Neural progenitor cell (in vitro differentiated cells): ENCODE measurements around the gene ZNF586.

Experiments used
- EZH2 ChIP-seq: fragments of 200-600 bp; sonication (generic); IDR thresholded peaks from 2 replicates; pipeline ENCODE4 v1.6.1; 2017; ENCODE audit warnings: antibody characterized with exemption, mild to moderate bottlenecking, moderate library complexity
- EZH2phosphoT487 ChIP-seq: fragments of 200-600 bp; sonication (generic); IDR thresholded peaks from 2 replicates; pipeline ENCODE4 v1.6.1; 2017; ENCODE audit warnings: antibody characterized with exemption
- TF ChIP-seq, protein P1 (sequence below): fragments of 200-600 bp; sonication (generic); IDR thresholded peaks from 2 replicates; pipeline ENCODE4 v1.5.1; 2017; ENCODE audit warnings: antibody characterized with exemption, mild to moderate bottlenecking

DNA sequence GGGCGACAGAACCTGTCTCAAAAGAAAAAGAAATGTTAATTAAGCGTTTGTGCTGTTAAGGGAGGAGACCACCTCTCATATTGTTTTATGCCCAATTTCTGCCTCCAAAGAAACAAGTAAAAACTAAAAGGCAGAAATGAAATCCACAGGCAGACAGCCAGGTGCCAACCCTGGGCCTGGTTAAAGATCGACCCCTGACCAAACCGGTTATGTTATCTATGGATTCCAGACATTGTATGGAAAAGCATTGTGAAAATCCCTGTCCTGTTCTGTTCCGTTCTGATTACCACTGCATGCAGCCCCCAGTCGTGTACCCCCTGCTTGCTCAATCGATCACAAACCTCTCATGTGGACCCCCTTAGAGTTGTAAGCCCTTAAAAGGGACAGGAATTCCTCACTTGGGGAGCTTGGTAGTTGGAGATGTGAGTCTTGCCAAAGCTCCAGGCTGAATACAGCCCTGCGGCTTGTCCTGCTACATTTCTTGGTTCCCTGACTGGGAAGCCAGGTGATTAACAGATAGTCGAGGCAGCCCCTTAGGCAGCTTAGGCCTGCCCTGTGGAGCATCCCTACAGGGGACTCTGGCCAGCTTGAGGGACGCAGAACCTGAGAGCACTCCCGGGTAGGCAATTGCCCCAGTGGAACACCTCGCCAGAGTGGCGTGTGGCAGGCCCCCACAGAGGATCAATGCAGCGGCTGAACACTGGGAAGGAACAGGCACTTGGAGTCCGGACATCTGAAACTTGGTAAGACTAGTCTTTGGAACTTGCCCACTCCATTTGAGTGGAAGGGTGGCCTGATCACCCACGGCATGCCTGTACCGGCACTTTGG lies 46.0 kb downstream of the ZNF586 start:
- TF ChIP-seq, protein P1, sequence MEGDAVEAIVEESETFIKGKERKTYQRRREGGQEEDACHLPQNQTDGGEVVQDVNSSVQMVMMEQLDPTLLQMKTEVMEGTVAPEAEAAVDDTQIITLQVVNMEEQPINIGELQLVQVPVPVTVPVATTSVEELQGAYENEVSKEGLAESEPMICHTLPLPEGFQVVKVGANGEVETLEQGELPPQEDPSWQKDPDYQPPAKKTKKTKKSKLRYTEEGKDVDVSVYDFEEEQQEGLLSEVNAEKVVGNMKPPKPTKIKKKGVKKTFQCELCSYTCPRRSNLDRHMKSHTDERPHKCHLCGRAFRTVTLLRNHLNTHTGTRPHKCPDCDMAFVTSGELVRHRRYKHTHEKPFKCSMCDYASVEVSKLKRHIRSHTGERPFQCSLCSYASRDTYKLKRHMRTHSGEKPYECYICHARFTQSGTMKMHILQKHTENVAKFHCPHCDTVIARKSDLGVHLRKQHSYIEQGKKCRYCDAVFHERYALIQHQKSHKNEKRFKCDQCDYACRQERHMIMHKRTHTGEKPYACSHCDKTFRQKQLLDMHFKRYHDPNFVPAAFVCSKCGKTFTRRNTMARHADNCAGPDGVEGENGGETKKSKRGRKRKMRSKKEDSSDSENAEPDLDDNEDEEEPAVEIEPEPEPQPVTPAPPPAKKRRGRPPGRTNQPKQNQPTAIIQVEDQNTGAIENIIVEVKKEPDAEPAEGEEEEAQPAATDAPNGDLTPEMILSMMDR: no peak
- TF ChIP-seq EZH2 (no peak), EZH2phosphoT487 (no peak)
